Activated B cell treated with CpG ODN at 0.5 μM for 24 hours (primary cell): ENCODE results near the gene MSI1. TPM values are rescaled to one million over a fixed set of nuclear protein-coding genes. Genes with fewer than 3 reads are reported as not detected.

Experiments used
- ATAC-seq: fragments of 200-7000 bp; cut with Tn5 transposase; one replicate; pipeline ENCODE4 v1.10.0; 2021; ENCODE audit warnings: low read depth, mild to moderate bottlenecking, moderate library complexity
- CTCF ChIA-PET: fragments of 350-600 bp; sonication (Branson Sonifier 250); formaldehyde crosslinking; loops from one replicate; lab custom pipeline; 2021; ENCODE audit warnings: antibody characterized with exemption; lab: Charles Lee
- POLR2A ChIA-PET: fragments of 350-600 bp; sonication (Branson Sonifier 250); formaldehyde crosslinking; loops from one replicate; lab custom pipeline; 2021; ENCODE audit warnings: antibody characterized with exemption; lab: Charles Lee
- DNase-seq: peaks from one replicate; pipeline ENCODE4 v3.0.0; 2022
- H3K27ac Mint-ChIP-seq: one replicate; pipeline ENCODE4 v1.8.0; 2020; ENCODE audit warnings: mixed read lengths
- H3K27me3 Mint-ChIP-seq: one replicate; pipeline ENCODE4 v1.8.0; 2021; ENCODE audit warnings: mixed read lengths
- H3K36me3 Mint-ChIP-seq: one replicate; pipeline ENCODE4 v1.8.0; 2021; ENCODE audit warnings: low read depth, mixed read lengths
- H3K4me1 Mint-ChIP-seq: one replicate; pipeline ENCODE4 v1.8.0; 2021; ENCODE audit warnings: mixed read lengths
- H3K4me3 Mint-ChIP-seq: one replicate; pipeline ENCODE4 v1.8.0; 2020; ENCODE audit warnings: mild to moderate bottlenecking, mixed read lengths
- H3K9me3 Mint-ChIP-seq: one replicate; pipeline ENCODE4 v1.8.0; 2020; ENCODE audit warnings: mixed read lengths
- CTCF ChIP-seq: fragments of 200-600 bp; IDR thresholded peaks from one replicate; pipeline ENCODE4 v1.8.0; 2022; ENCODE audit warnings: antibody characterized with exemption, mild to moderate bottlenecking
- intact Hi-C: fragments of 100-400 bp; cut with micrococcal nuclease; formaldehyde crosslinking; loops from one replicate; pipeline ENCODE4 v1.15.1; 2024
- total RNA-seq: library from RNA; stranded (reverse); gene quantifications from 2 replicates; pipeline ENCODE4 v1.2.3, GENCODE V29; 2022

MSI1 gene
- total RNA-seq, 1 donor from 2014 or later = not detected

DNA sequence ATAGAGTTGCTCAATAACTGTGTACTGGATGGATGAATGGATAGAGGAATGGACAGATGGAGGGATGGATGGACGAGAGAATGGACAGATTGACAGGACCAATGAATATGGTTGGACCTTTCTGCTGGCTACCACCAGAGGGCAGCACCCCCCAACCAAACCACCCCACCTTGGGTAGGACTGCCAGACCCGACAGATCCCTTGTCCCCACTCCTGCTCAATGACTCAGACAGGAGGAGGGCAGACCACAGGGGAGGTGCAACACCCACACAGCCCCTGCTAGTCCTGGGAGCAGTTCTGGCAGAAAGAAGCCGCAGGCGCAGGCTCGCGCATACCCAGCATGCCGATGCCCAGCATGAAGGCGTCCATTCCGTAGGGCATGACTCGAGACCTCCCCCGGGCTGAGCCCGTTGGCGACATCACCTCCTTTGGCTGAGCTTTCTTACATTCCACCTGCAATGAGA is 12.4 kb downstream of the MSI1 start:
- ChIA-PET CTCF (interaction anchor here (0.7 to 1.4 kb wide), 7 partner anchors 9 to 140 kb away, joined by 3 to 6 read pairs (median 4); no protein-coding TSS in a partner anchor), POLR2A (no interaction called here)

DNA sequence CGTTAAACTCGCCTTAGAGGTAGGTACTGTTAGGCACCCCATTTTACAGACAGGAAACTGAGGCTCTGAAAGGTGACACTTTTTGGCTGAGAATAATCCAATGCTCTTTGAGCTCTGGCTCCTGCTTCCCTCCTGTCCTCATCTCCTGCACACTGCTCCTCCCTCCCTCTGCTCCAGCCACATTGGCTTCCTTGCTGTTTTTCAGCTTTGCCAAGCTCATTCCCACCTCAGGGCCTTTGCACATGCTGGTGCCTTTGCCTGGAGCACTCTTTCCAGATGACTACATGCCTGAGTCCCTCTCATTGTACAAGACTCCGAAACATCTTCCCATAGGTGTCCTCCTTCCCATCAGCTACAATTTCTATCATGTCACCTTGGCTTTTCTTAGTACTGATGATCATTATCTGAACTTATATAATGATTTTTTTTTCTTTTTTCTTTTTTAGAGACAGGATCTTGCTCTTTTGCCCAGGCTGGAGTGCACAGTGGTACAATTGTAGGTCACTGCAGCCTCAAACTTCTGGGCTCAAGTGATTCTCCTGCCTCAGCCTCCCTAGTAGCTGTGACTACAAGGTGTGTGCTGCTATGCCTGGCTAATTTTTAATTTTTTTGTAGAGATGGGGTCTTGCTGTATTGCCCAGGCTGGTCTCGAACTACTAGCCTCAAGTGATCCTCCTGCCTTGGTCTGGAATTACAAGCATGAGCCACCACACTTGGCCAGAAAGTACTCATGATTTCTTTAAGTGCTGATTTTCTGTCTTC is 15.2 kb downstream of the MSI1 start:
- Mint-ChIP-seq H3K4me3 (no peak overlapping the region), H3K4me1 (no peaks in the 10 kb centered on the region), H3K27me3 (peaks cover 11% of the 10 kb centered on the region), H3K27ac (no peak overlapping the region), H3K9me3 (no peaks in the 10 kb centered on the region), H3K36me3 (no peaks in the 10 kb centered on the region)
- TF ChIP-seq CTCF = no peak
- CTCF ChIA-PET = interaction anchor here (0.6 to 1.6 kb wide), 4 partner anchors 14 to 113 kb away, joined by 3 to 4 read pairs (median 3); no protein-coding TSS in a partner anchor
- intact Hi-C loops = no loop called here
- DNase-seq (no peak), ATAC-seq (no peak)
- POLR2A ChIA-PET = no interaction called here

More for the DNA sequence above, 12.4 kb downstream of the MSI1 start:
- intact Hi-C loops = loop anchor here (1.0 to 5.0 kb wide), 6 partner anchors 74 to 754 kb away; partner anchors contain the start of genes DYNLL1 and RNF10
- Mint-ChIP-seq H3K4me1 (peaks cover 3% of the 10 kb centered on the region), H3K9me3 (no peaks in the 10 kb centered on the region), H3K27me3 (peaks cover 26% of the 10 kb centered on the region), H3K36me3 (no peaks in the 10 kb centered on the region), H3K4me3 (no peak overlapping the region), H3K27ac (no peak overlapping the region)
- ATAC-seq (peak; percentile 91), DNase-seq (peak; percentile 59)
- peak; percentile 22 for TF ChIP-seq CTCF

GRCh38 chr12:120353136-120353535 is 15.8 kb downstream of the MSI1 start:
- Mint-ChIP-seq H3K4me1 (no peaks in the 10 kb centered on the region), H3K9me3 (no peaks in the 10 kb centered on the region), H3K27ac (no peak overlapping the region), H3K4me3 (no peak overlapping the region), H3K36me3 (no peaks in the 10 kb centered on the region), H3K27me3 (peaks cover 8% of the 10 kb centered on the region)
- intact Hi-C loops = no loop called here
- no peak for TF ChIP-seq CTCF
- POLR2A ChIA-PET = no interaction called here
- ATAC-seq (no peak), DNase-seq (no peak)
- CTCF ChIA-PET = interaction anchor here (0.6 to 1.3 kb wide), 2 partner anchors 14 to 64 kb away, joined by 3 read pairs; no protein-coding TSS in a partner anchor

- Mint-ChIP-seq H3K9me3 (no peaks in the 10 kb centered on the region), H3K4me1 (no peaks in the 10 kb centered on the region), H3K4me3 (no peak overlapping the region), H3K36me3 (no peaks in the 10 kb centered on the region), H3K27ac (no peak overlapping the region), H3K27me3 (peaks cover 2% of the 10 kb centered on the region)
- DNase-seq = no peak
- POLR2A ChIA-PET = interaction anchor here (0.6 kb wide), 1 partner anchor 296 kb away, joined by 4 read pairs; no protein-coding TSS in a partner anchor
- CTCF ChIA-PET = no interaction called here
- TF ChIP-seq CTCF = no peak
- intact Hi-C loops = no loop called here
- ATAC-seq = no peak
Measured at GRCh38 chr12:120352117-120352516, 16.8 kb downstream of the MSI1 start.

DNA sequence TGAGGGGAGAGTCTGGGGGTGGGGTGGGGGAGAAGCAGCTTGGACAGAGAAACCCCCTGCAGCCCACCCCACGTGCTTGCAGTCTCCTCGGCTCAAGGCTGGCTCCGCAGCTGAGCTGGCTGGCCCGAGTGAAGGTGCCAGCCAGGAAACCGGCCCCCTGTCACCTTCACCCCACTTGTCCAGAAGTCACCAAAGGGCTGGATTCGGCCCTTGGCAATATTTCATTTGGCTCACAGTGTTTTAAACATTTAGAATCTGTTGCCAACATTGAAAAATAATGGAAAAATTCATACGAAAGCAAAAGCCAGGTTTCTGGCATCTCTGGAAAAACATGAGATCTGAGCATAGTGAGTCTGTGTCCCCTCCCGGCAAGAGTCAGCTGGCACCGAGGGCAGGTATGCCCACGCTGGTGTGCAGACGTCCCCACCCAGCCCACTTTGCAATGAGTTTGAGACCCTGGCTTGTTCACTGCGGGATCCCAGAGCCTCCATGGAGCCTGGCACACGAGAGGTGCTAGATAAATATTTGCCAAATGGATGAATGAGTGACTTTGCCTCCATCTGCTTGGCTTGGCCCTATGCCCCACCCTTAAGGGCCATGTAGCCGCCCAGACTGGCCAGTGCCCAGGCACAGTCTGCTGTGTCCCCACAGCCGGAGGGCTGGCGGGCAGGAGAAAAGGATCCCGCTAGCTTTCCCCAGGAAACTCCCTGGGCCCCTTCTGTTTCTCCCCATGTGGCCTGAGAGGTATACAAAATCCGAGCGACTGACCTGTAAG is 18.2 kb downstream of the MSI1 start:
- CTCF ChIA-PET = no interaction called here
- H3K4me1 Mint-ChIP-seq = no peaks in the 10 kb centered on the region

More for the DNA sequence above, 18.2 kb downstream of the MSI1 start:
- intact Hi-C loops = no loop called here
- no peak overlapping the region for H3K27ac Mint-ChIP-seq
- POLR2A ChIA-PET = no interaction called here
- no peaks in the 10 kb centered on the region for H3K9me3 Mint-ChIP-seq
- no peak for ATAC-seq
- DNase-seq = no peak
- no peak overlapping the region for H3K4me3 Mint-ChIP-seq
- no peaks in the 10 kb centered on the region for H3K36me3 Mint-ChIP-seq
- peaks cover 5% of the 10 kb centered on the region for H3K27me3 Mint-ChIP-seq
- TF ChIP-seq CTCF = no peak
